Ishikawa (cell line): ENCODE measurements around the gene VCP.

Source experiments
- CEBPB ChIP-seq: IDR thresholded peaks from 2 replicates; pipeline ENCODE4 v1.6.1; 2012
- CREB1 ChIP-seq: IDR thresholded peaks from 2 replicates; pipeline ENCODE4 v1.6.1; 2012; ENCODE audit warnings: low read depth
- EGR1 ChIP-seq: IDR thresholded peaks from 2 replicates; pipeline ENCODE4 v1.6.1; 2012
- EP300 ChIP-seq: IDR thresholded peaks from 2 replicates; pipeline ENCODE4 v1.6.1; 2012; ENCODE audit warnings: borderline replicate concordance
- FOXM1 ChIP-seq: IDR thresholded peaks from 2 replicates; pipeline ENCODE4 v1.6.1; 2012; ENCODE audit warnings: low read depth, borderline replicate concordance
- MAX ChIP-seq: IDR thresholded peaks from 2 replicates; pipeline ENCODE4 v1.6.1; 2012
- NFIC ChIP-seq: IDR thresholded peaks from 2 replicates; pipeline ENCODE4 v1.6.1; 2012
- RAD21 ChIP-seq: IDR thresholded peaks from 2 replicates; pipeline ENCODE4 v1.6.1; 2012; ENCODE audit warnings: low read depth
- REST ChIP-seq: IDR thresholded peaks from 2 replicates; pipeline ENCODE4 v1.6.1; 2012; ENCODE audit warnings: low read depth, mild to moderate bottlenecking
- TAF1 ChIP-seq: IDR thresholded peaks from 2 replicates; pipeline ENCODE4 v1.6.1; 2012; ENCODE audit warnings: low read depth, mild to moderate bottlenecking
- TCF12 ChIP-seq: IDR thresholded peaks from 2 replicates; pipeline ENCODE4 v1.6.1; 2012; ENCODE audit warnings: low read depth
- TEAD4 ChIP-seq: IDR thresholded peaks from 2 replicates; pipeline ENCODE4 v1.6.1; 2012
- YY1 ChIP-seq: IDR thresholded peaks from 2 replicates; pipeline ENCODE4 v1.6.1; 2012; ENCODE audit warnings: low read depth
- ZBTB7A ChIP-seq: IDR thresholded peaks from 2 replicates; pipeline ENCODE4 v1.6.1; 2012; ENCODE audit warnings: low read depth
- TF ChIP-seq, protein P1 (sequence below): IDR thresholded peaks from 2 replicates; pipeline ENCODE4 v1.6.1; 2012

VCP gene

GRCh38 chr9:35027374-35027773, 45.1 kb downstream of the VCP start:
- TF ChIP-seq CREB1 (no peak), FOXM1 (no peak), YY1 (no peak), TCF12 (no peak), TAF1 (no peak), CEBPB (no peak), RAD21 (no peak), ZBTB7A (no peak), NFIC (no peak)
- TF ChIP-seq, protein P1, sequence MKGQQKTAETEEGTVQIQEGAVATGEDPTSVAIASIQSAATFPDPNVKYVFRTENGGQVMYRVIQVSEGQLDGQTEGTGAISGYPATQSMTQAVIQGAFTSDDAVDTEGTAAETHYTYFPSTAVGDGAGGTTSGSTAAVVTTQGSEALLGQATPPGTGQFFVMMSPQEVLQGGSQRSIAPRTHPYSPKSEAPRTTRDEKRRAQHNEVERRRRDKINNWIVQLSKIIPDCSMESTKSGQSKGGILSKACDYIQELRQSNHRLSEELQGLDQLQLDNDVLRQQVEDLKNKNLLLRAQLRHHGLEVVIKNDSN, result no peak

DNA sequence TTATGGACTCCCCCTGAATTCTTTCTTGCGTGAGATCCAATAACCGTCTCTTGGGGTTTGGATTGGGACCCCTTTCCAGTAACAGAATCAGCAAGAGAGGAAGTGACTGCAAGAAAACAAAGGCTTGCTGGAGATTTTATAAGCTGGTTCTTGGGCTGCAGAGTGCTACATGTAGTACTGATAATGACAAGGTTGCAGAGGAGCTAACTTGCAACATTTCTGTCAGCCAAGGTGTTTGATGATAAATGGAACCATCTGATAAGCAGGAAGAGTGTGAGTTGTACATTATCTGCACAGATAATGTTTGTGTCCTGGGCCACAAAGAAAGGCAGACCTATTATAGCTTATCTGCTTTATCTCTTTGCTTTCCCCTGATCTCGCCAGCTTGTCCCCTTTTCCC, 45.8 kb downstream of the VCP start:
- no peak for TF ChIP-seq EP300
- no peak for TF ChIP-seq ZBTB7A
- TF ChIP-seq YY1, result no peak
- TF ChIP-seq TAF1, result no peak
- no peak for TF ChIP-seq TEAD4
- TF ChIP-seq RAD21, result no peak
- TF ChIP-seq NFIC, result no peak
- no peak for TF ChIP-seq FOXM1
- TF ChIP-seq CREB1, result no peak
- TF ChIP-seq EGR1, result no peak
- no peak for TF ChIP-seq MAX
- TF ChIP-seq, protein P1, result no peak
- no peak for TF ChIP-seq CEBPB
- TF ChIP-seq TCF12, result no peak
- no peak for TF ChIP-seq REST

GRCh38 chr9:35014517-35014916, 57.9 kb downstream of the VCP start:
- TF ChIP-seq ZBTB7A, result no peak
- TF ChIP-seq CREB1, result no peak
- no peak for TF ChIP-seq TEAD4
- TF ChIP-seq, protein P1, result no peak
- TF ChIP-seq FOXM1, result no peak
- no peak for TF ChIP-seq TCF12
- TF ChIP-seq REST, result no peak
- TF ChIP-seq MAX, result no peak
- no peak for TF ChIP-seq NFIC
- TF ChIP-seq EP300, result no peak
- TF ChIP-seq YY1, result no peak
- TF ChIP-seq CEBPB, result no peak
- no peak for TF ChIP-seq EGR1
- TF ChIP-seq TAF1, result no peak
- TF ChIP-seq RAD21, result no peak

DNA sequence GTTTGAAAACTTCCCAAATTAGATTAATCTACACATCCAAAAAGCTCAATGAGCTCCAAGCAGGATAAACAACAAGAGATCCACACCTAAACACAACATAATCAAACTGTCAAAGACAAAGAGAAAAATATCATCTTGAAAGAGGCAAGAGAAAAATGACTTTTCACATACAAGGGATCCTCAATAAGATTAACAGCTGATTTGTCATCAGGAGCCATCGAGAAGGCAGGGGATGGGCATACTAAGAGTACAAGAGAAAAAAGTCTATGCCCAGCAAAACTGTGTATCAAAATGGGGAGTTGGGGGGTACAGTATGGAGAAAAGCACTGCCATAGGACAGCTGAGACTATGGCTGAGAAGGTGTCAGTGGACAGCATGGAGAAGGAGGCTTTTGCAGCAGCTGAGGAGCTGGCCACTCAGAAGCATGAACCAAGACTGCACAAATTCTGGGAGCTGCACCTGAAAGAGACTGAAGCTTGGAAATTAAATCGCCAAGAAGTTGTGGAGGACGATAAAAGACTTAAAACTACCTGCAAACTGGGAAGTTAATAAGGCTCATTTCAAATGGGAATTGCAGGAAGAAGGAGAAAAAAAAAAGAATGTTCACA, 62.0 kb downstream of the VCP start:
- TF ChIP-seq CEBPB, result no peak
- TF ChIP-seq RAD21, result no peak
- no peak for TF ChIP-seq TCF12
- no peak for TF ChIP-seq REST
- no peak for TF ChIP-seq FOXM1
- TF ChIP-seq EGR1, result no peak
- TF ChIP-seq NFIC, result no peak
- TF ChIP-seq, protein P1, result no peak
- no peak for TF ChIP-seq TAF1
- TF ChIP-seq YY1, result no peak
- TF ChIP-seq EP300, result no peak
- TF ChIP-seq ZBTB7A, result no peak
- no peak for TF ChIP-seq CREB1
- TF ChIP-seq TEAD4, result no peak
- no peak for TF ChIP-seq MAX
